Measurements from ENCODE around the gene KIF5A.

KIF5A gene

DNA sequence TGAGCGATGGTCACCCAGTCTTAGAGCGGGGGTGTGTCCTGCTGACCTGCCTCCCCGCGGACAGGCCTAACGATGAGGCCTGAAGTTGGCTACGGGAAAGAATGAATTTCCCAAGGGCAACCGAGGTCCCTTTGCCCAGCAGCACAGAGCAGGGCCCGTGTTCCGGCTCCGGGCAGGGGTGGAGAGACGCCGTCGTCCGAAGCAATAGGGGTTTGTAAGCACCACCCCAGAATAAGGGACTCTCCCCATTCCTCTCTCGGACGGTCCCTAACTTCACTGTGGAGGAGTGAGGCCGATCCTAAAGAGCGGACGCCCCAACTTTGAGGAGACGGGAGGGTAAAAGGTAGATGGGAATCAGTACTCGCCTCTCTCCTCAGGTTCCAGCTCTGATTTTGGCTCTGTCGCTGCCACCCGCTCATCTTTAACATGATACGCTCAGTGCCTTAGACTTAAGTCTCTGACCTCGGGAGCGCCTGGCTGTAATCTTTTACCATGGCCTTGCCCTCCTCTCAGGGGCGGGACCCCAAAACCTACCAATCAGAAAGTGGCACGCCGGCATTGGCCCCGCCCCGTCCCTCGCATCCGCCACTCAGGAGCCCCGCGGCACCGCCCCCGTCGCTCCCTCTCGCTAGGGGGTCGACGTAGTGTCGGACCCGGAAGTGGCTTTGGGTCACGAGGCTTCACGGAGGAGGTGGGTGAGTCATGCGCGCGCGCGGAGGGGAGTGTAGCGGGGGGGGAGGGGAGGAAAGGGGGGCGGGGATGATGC, 29.6 kb upstream of the KIF5A start, which contains the start of gene DDIT3:
Gene DDIT3, minus strand, starts transcription at position 462 of the 766 bp plus-strand sequence. CDS start 3,108 bp downstream, outside the sequence.
- DNase-seq = peak; percentile 98 to 100 (median 98)

DNA sequence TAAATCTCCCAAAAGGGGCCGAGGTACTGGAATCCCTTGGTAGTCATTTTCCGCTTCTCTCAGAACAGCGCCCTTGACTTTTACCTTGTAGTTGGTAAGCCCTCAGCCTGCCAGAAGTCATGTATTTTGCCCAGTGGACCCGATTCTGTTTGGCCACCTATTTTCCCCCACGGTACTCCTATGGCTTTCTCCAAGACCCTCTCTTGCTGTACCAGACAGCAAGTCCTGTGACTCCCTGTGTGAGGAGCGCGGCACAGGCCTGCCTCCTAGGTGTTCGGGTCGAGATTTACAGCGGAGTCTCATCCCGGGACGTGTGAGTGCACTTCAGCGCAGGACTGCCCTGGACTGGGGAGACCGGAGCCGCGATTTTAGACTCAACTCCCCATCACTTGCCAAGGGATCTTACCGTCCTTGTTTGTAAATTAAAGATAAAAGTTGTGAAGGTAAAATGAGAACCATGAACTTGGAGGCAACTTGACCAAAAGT, 28.3 kb upstream of the KIF5A start:
- DNase-seq = peak in 3 of 6 experiments; percentile 31 to 48 (median 46)

DNA sequence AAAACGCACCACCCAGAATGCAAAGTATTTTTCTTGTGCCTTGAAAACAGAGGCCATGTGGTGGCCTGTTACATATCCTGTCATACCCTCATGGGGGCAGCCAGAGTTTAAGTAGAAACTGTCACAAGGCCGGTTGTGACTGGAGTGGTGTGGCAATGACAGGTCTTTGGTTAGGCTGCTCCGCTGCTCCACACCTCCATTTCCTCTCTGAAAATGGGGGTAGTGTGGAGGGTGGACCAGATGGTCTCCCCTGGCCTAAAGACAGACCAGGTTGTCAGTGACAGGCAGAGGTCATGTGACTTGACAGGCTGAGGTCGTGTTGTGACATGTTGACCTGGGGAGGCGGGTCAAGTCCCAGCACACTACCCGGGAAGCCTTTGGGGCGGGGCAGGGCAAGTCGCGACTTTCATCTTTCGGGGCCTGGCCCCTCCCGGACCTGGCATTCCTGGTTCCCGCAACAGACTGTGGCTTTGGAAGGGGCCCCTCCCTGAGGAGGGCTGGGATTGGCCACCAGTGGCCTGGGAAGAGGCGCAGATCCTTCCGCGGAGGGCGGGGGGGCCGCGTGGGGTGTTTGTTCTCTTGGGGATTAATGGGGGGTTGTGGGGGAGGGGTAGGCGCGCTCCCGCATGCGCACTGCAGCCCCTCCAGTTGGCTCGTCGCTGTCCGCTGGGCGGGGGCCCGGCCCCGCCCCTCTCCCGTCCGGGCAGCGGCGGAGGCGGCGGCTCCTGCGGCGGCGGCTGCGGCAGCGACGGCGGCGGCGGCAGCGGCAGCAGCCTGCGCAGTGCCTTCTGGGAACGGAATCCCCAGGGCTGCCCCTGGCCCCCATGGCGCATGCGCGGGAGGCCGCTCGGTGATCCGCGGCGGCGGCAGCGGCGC, 27.6 kb upstream of the KIF5A start, which contains the start of gene MBD6:
Gene MBD6, plus strand, starts transcription at position 814 of the 876 bp plus-strand sequence. CDS start 1,480 bp downstream, outside the sequence.
- peak; percentile 82 to 94 (median 89) for DNase-seq

DNA sequence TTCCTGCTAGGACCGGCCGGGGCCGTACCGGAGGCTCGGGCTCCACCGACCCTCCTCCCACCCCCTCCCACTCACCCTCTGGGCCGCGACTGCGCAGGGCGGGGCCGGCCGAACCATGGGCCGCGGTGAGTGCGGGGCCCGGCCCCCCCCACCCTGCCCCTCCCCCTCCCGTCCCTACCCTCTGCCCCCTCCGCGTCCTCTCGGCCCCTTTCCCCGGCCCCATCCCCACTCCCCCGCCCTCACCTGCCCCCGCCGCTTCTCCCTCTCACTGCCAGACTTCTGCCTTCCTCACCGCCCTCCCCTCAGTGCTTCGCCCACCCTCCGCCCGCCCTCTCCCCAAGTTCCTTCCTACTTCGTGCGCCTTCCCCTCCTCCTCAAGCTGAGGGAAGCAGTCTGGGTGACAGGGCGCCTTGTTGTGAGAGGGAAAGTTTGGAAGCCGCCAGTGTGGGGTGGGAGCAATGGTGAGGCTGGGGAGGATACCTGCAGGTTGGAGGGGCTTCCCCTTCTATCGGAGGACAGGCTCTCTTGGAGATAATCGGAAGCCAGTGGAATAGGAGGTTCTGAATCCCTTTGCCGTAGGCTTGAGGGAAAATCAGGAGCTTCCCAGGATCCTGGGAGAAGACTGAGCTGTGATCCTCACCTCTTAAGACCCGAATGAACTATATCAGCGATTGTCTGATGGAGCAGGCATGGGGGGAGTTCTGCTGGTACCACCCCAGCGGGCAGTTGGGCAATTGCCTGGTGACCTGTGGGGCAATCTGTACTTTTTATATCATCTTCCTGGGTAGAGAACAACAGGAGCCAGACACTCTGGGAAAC, 26.7 kb upstream of the KIF5A start:
- DNase-seq = peak in 2 of 6 experiments; percentile 67 to 71

DNA sequence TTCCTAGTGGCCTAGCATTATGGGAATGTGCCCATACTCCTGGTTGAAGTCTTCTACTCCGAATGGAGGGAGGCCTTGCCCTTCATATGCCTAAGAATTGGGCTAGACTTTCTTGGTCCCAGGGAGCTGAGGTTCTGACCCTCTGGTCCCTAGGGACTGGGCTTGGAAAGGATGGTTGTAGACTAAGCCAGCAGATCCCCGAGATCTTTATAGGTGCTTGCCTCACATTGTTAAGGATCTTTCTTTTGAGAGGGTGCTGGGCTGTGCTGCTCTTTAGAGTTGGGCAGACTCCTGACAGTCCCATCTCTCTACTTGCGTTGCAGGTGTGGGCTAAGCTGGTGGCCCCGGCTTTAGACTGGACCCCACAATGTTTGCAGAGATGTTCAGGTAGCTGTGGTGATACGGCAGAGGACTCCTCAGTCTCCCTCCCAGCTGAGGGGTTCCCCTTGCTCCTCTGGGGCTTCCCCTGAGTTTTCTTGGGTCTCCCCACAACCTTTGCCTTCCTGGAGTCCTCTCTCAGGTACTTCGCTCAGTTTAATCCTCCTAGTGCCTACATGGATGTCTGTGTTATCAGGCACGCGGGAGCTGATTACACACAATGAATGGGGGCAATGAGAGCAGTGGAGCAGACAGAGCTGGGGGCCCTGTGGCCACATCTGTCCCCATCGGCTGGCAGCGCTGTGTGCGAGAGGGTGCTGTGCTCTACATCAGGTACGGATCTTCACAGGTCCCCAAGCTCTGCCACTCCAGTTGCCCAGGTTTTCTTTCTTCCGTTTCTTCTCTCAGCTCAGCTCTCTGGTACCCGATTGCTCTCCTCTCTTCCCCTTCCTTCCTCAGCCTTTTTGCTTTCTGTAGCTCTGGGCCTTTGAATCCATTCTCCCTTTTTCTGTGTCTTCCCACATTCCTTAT, 25.9 kb upstream of the KIF5A start:
- peak in 3 of 6 experiments; percentile 17 to 31 (median 23) for DNase-seq

DNA sequence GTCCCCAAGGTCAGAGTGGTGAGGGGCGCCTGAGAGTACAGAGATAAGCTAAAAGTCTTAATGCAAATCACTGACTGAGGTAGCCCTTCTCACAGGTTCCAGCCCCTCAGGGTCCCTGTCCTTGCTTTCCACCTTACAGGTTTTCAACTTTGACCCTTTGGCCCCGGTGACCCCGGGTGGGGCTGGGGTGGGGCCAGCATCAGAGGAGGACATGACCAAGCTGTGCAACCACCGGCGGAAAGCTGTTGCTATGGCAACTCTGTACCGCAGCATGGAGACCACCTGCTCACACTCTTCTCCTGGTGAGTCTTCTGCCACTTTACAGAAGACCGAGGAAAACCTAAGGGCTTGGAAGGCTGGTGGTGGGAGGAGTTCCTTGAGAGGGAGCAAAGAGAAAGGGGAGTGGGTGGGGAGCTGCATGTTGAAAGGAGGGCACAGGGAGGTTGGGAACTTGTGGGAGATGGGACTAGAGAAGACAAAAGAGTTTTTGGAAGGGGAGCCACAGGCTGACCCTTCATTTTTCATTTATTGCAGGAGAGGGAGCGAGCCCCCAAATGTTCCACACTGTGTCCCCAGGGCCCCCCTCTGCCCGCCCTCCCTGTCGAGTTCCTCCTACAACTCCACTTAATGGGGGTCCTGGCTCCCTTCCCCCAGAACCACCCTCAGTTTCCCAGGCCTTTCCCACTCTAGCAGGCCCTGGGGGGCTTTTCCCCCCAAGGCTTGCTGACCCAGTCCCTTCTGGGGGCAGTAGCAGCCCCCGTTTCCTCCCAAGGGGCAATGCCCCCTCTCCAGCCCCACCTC, 24.8 kb upstream of the KIF5A start:
- no peak for DNase-seq

DNA sequence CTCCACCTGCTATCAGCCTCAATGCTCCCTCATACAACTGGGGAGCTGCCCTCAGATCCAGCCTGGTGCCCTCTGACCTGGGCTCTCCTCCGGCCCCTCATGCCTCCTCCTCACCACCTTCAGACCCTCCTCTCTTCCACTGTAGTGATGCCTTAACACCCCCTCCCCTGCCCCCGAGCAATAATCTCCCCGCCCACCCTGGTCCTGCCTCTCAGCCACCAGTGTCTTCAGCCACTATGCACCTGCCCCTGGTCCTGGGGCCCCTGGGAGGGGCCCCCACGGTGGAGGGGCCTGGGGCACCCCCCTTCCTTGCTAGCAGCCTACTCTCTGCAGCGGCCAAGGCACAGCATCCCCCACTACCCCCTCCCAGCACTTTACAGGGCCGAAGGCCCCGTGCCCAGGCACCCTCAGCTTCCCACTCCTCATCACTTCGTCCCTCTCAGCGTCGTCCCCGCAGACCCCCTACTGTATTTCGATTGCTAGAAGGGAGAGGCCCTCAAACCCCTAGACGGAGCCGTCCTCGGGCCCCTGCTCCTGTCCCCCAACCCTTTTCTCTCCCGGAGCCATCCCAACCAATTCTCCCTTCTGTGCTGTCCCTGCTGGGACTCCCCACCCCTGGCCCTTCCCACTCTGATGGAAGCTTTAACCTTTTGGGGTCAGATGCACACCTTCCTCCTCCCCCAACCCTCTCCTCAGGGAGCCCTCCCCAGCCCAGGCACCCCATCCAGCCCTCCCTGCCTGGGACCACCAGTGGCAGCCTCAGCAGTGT, 24.0 kb upstream of the KIF5A start:
- no peak for DNase-seq

DNA sequence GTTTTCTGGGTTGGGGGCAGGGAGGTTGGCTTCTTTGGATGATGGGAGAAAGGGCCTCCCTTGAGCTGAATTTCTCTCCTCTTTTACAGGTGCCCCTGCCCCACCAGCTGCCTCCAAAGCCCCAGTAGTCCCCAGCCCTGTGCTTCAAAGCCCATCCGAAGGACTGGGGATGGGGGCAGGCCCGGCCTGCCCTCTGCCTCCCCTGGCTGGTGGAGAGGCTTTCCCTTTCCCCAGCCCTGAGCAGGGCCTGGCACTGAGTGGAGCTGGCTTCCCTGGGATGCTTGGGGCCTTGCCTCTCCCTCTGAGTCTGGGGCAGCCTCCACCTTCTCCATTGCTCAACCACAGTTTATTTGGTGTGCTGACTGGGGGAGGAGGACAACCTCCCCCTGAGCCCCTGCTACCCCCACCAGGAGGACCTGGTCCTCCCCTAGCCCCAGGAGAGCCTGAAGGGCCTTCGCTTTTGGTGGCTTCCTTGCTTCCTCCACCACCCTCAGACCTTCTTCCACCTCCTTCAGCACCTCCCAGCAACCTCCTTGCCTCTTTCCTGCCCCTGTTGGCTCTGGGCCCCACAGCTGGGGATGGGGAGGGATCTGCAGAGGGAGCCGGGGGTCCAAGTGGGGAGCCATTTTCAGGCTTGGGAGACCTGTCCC, 23.2 kb upstream of the KIF5A start:
- no peak for DNase-seq

DNA sequence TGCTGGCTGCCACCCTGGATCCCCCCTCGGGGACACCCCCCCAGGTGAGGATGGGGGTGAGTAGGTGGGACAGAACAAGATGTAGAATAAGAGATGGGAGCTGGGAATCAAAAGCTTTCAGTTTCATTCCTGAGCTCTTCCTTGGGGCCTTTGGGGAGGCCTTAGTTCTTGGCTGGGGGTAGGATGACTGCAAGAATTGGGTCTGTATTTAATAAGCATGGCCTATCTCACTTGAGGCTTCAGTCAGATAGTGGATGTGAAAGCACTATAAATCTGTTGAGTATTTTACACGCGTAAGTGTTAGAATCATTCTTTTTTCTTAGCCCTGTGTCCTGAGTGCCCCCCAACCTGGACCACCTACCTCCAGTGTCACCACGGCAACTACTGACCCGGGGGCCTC, 22.7 kb upstream of the KIF5A start:
- no peak for DNase-seq

DNA sequence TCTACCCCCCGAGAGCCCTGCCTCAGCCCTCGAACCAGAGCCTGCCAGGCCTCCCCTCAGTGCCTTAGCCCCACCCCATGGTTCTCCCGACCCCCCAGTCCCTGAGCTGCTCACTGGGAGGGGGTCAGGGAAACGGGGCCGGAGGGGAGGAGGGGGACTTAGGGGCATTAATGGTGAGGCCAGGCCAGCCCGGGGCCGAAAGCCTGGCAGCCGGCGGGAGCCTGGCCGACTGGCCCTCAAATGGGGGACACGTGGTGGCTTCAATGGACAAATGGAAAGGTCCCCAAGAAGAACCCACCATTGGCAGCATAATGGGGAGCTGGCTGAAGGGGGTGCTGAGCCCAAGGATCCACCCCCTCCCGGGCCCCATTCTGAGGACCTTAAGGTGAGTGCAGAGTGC, 21.7 kb upstream of the KIF5A start:
- DNase-seq = no peak

DNA sequence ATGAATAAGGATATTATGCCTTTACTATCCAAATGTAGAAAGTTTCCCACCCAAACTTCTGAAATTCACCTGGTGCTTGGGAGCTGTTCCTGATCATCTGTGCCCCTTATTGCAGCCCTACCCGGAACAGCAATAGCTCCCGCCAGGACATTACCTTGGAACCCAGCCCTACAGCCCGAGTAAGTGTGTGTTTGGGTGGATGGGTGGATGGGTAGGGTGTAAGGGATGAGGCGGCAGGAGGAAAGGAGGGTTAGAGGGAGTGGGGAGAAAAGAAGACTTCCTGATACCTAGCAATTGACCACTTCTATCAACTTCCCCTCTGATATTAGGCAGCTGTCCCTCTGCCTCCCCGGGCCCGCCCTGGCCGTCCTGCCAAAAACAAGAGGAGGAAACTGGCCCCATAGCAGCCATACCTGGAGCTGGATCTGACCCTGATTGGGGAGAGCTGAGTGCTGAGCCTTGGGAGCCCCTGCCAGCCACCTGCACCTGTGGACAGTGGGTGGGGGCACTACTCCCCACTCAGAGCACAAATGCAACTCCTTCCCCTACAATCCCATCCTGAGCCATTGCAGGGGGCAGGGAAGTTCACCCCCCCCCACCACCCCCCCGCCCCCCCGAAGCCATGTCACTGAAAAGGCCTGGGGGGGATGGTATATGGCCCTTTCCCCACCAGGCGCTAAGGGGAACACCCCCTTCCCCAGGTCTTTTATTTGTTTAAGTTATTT, 20.9 kb upstream of the KIF5A start:
- DNase-seq = no peak

DNA sequence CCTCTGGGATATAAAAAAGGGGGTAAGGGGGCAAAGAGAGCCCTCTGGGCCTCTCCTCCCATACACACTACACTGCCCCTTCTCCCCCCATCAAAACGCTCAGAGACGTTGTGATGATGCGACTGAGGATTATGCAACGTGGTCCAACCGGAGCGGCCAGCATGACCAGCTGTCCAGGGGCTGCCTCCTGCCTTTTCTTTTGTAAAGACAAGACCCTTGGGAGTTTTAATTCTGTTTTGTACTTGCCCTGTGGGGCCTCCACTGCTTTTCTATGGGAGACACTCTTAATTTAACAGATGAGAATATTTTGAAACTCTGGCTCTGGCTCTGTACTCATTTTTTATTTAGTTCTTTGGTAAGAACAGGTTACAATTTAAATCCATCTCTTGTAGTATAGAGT, 20.0 kb upstream of the KIF5A start:
- no peak for DNase-seq

DNA sequence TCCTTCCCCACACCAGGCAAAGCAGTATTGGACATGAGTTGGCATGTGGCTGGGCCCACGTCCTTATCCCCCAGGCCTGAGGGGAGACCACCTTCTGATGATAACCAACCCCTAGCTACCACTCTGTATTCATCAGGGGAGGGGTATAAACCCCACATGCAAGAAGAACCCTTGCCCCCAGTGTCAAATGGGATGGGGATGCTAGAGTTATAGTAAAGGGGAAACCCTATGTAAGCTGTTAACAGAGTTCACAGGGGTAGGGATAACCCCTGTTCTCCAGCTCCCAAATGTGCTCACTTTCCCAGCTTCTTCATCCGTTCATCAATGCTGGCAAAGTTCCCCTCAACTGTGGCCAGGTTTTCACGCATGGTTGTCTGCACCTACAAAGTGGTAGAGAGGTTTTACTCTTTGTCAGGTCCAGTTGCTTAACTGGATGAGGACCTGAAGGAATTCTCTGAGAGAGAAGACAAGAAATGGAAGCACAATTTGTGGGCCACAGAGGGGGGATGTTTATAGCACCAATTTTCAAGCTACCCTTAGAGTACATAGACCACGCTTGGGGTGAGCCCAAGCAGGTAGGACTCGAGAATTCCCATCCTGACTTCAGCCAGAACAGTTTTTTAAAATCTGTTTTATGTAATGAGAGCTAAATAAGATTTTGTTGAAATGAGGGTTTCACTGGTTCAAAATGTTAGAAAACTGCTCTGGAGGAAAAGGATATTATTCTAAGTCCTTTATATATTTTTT, 19.3 kb upstream of the KIF5A start:
- DNase-seq = no peak

DNA sequence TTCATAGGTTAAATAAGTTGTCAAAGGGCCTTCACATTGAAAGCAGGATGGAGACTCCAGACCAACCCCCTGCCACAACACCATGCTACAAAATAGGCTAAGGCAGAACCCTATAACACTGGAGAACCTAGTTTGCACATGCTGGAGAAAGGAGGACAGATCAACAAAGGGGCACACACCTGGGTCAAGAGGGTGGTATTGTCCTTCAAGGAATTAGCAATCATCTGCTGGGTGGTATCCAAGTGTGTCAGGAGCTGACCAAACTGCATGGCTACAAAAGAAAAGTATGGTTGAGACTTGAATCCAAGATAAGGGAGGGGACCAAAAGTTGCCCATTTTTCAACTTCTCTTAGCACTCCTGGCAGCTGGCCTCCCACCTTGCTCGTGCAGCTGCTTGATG, 18.0 kb upstream of the KIF5A start:
- no peak for DNase-seq

DNA sequence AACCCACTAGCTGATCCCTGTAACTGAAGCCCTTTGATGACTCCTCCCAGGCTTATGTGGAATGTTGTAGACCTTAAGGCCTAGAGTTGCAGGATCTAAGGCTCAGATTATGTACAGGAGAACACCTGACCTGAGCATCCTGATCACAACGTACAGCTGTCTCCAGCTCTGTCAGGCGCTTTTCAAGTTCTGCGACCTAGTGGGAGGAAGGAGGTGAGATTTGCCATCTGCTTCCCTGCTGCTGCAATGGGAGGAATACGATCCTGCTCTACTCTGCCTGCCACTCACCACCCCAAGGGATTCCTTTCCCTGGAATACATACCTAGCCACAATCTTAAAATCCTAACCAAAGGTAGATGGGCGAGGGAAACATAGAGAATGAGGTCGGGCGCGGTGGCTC, 16.7 kb upstream of the KIF5A start:
- no peak for DNase-seq

DNA sequence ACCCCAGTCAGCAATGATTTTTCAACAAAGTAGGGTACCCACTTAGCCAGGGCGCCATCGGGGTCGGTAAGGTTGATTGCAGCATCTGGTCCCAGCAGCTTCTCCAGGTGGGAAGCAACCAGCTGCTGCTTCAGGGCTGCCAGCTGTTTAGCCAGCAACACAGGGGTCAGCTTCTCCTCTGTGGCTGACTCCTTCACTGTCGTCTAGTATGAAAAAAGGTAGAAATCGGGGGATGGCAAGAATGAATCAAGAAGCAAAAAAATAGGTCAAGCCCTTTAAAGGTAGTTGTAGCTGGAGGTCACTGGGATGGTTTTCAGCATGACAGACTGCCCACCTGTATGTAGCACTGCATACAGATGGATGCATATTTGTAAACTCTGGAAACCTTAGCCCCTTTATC, 15.6 kb upstream of the KIF5A start:
- no peak for DNase-seq

DNA sequence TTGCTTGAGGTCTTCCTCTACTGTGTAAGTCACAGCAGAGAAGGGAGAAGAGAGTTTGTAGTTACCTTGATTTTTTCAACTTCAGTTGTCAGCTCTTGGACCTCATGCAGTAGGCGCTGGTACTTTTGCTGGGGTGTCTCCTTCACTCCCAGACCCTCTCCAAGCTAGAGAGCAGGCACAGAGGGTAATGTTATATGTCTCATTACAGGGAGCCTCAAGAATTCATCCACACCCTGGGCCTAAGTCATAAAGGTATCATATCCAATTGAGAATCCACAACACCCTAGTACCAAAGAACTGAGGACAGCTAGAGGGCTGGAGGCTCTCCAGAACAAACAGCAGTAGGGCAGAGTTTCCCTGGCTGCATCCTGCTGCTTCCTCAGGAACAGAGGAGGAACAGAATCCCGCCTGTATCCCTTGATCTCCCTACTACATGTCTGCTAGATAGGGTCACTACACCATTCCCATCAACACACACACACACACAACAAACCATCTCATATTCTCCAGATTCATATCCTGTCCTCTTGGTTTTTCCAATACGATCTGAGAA, 14.8 kb upstream of the KIF5A start:
- DNase-seq = no peak
